ENCODE data around the gene LCE2D.

GRCh38 chr1:152656459-152656858 is 6.7 kb upstream of the LCE2D start:
- TF ChIP-seq, protein P1, sequence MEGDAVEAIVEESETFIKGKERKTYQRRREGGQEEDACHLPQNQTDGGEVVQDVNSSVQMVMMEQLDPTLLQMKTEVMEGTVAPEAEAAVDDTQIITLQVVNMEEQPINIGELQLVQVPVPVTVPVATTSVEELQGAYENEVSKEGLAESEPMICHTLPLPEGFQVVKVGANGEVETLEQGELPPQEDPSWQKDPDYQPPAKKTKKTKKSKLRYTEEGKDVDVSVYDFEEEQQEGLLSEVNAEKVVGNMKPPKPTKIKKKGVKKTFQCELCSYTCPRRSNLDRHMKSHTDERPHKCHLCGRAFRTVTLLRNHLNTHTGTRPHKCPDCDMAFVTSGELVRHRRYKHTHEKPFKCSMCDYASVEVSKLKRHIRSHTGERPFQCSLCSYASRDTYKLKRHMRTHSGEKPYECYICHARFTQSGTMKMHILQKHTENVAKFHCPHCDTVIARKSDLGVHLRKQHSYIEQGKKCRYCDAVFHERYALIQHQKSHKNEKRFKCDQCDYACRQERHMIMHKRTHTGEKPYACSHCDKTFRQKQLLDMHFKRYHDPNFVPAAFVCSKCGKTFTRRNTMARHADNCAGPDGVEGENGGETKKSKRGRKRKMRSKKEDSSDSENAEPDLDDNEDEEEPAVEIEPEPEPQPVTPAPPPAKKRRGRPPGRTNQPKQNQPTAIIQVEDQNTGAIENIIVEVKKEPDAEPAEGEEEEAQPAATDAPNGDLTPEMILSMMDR (conservative IDR thresholded peaks at IDR 0.05; ENCODE audit: low read depth in 2 of 2), result no peak
- TF ChIP-seq CREB1 (CRISPR knock-in tag; IDR thresholded peaks at IDR 0.05; ENCODE audit: low read depth), result no peak
- TF ChIP-seq JUNB (IDR thresholded peaks at IDR 0.05; ENCODE audit: unreplicated experiment), result no peak
- no peak for TF ChIP-seq EZH2 (IDR thresholded peaks at IDR 0.05; ENCODE audit: low read depth, unreplicated experiment)
- TF ChIP-seq POLR2AphosphoS5 (IDR thresholded peaks at IDR 0.05; ENCODE audit: low read depth), result no peak
- TF ChIP-seq EZH2phosphoT487 (IDR thresholded peaks at IDR 0.05; ENCODE audit: unreplicated experiment), result no peak
- no peak for TF ChIP-seq NANOG (IDR thresholded peaks at IDR 0.05; ENCODE audit: borderline replicate concordance)
- no peak for TF ChIP-seq ZNF462 (CRISPR knock-in tag; IDR thresholded peaks at IDR 0.05)
- TF ChIP-seq REST (IDR thresholded peaks at IDR 0.05; ENCODE audit: unreplicated experiment), result no peak
- no peak for TF ChIP-seq STAT1 (IDR thresholded peaks at IDR 0.05; ENCODE audit: unreplicated experiment)
- TF ChIP-seq ZNF114 (CRISPR knock-in tag; IDR thresholded peaks at IDR 0.05), result no peak

Measured in GM23338 (cell line).